Neural progenitor cell (in vitro differentiated cells): ENCODE results near the gene THBS3.

Experiments used
- CTCF ChIP-seq: fragments of 200-600 bp; sonication (generic); IDR thresholded peaks from 2 replicates; pipeline ENCODE4 v1.5.1; 2017; ENCODE audit warnings: antibody characterized with exemption, mild to moderate bottlenecking
- EZH2 ChIP-seq: fragments of 200-600 bp; sonication (generic); IDR thresholded peaks from 2 replicates; pipeline ENCODE4 v1.6.1; 2017; ENCODE audit warnings: antibody characterized with exemption, mild to moderate bottlenecking, moderate library complexity
- EZH2phosphoT487 ChIP-seq: fragments of 200-600 bp; sonication (generic); IDR thresholded peaks from 2 replicates; pipeline ENCODE4 v1.6.1; 2017; ENCODE audit warnings: antibody characterized with exemption

GRCh38 chr1:155254228-155254713 lies 46.6 kb upstream of the THBS3 start:
- TF ChIP-seq CTCF (no peak), EZH2 (no peak), EZH2phosphoT487 (no peak)
